Medulla oblongata (tissue), 1 donor: ENCODE results near the gene MICAL2.

Source experiments
- DNase-seq: peaks from one replicate; pipeline ENCODE4 v3.0.0-alpha.2; 2015; ENCODE audit errors: extremely low spot score

The MICAL2 gene

DNA sequence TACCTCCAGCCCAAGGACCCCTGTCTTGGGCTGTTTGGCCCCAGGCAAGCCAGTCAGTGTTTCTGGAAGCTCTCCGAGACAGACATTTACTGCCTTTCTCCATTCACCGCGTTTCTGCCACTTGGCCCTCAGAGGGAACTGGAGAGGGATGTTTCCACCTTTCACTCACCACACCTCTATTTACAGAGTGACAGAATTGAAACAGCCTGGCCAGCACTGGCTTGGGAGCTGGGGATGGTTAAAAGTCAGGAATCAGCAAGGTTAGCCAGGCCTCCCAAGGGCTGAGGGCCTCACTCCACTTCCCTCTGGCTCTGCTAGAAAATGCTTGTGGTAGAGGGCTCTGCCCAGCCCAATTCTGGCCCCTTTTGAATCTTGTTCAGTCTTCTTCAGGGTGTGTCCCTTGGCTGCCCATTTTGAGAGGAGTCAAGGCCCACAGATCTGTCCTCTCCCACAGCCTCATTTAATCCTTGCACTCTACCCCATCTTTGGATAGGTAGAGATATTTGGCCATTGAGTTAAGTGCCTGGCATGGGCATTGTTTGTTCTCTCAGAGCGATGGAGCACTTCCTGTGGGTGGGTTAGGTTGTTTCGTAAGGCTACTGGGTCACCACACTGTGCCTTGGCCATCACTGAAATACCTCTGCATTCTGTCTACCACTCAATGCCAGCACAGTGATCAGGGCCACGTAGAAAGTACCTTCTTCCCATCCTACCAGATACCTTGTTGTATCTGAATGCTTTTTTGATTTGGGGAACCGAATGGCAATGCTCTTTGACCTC lies 119.2 kb downstream of the MICAL2 start:
- DNase-seq, result no peak

GRCh38 chr11:12232160-12232559 lies 121.8 kb downstream of the MICAL2 start:
- DNase-seq, result no peak

- no peak for DNase-seq
These were observed 122.6 kb downstream of the MICAL2 start for GRCh38 chr11:12232817-12233601.

- DNase-seq, result no peak
These were observed 123.2 kb downstream of the MICAL2 start for GRCh38 chr11:12233602-12233925.

- no peak for DNase-seq
These were observed 123.8 kb downstream of the MICAL2 start for GRCh38 chr11:12234221-12234620.

DNA sequence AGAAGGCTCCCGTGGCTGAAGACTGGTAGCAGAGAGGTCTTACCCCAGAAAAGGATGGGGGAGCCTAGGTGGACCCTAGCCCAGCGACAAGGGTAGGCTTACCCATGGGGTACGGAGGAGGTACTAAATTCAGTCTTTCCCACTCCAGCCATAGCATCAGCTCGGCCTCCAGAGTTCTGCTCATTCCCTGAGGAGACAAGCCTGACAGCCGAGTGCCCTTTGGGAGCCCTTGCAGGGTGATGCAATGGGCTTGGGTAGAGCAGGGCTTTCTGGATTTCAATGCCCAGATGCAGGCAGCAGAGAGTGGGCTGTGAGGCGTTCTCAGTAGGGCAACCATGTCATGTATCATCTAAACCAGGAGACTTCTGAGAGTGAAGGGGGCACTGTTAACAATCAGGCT lies 124.7 kb downstream of the MICAL2 start:
- no peak for DNase-seq

DNA sequence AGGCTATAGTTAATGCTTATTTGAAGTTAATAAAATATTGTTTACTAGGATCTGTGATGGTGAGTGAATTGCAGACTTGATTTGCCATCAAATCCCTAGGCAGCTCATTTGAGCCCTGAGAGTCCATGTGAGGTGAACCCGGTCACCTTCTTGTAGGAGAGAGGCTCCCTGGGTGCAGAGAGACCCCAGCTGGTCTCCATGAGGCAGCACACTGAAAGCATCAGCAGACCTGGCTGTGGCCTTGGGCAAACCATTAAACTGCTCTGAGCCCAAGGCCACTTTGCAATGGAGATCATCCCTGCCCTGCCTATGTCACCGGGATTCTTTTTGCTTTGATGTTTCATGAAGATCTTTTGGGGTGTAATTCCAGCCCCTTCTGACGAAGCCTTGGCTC lies 125.2 kb downstream of the MICAL2 start:
- no peak for DNase-seq

DNA sequence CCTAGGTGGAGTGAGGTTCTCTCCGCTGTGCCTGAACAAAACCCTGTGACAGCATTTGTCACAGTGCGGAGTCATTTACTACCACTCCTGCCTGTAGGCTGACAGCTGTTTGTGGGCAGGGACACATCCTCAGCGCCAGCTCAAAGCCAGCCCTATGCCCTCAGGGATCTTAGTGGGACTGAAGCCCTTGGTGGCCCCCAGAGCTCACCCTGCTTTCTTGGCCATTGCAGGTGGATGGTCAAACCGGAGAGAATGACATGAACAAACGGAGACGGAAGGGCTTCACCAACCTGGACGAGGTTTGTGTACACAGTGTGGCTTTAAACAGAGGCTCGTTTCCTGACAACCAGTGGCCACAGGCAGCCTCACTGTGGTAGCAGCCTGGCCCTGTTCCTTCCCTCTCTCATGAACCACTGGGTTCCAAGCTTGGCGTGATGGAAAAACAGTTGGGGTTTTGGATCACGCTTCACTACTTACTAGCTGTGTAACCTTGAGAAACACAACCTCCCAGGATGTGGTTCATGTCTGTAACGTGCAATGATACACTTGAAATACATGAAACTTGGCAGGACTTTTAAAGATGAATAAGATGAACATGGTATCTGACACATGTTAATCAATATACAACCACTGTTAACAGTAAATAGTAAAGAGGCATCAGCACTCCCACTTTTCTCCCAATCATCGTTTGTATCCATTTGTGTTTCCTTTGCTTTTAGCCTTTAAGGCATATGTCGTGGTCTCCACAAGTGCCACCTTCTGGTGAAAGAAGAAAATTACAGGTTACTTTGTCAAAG lies 125.8 kb downstream of the MICAL2 start:
- DNase-seq, result peak; percentile 84

DNA sequence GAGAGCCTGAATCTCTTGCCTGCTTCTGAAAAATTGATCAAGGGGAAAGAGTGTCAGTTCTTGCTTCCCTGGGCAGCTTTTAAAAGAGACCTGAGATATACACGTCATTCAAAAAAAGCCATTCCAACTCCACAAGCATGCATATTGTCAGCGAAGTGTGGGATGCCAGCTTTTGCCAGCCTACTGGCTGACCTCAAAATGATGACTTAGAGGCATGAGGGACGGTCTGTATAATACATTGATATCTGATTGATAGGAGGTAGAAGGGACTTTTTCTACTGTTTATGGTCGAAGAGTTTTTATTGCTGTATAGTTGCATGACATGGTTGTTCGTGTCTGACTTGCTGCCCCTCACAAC lies 126.3 kb downstream of the MICAL2 start:
- DNase-seq, result no peak

DNA sequence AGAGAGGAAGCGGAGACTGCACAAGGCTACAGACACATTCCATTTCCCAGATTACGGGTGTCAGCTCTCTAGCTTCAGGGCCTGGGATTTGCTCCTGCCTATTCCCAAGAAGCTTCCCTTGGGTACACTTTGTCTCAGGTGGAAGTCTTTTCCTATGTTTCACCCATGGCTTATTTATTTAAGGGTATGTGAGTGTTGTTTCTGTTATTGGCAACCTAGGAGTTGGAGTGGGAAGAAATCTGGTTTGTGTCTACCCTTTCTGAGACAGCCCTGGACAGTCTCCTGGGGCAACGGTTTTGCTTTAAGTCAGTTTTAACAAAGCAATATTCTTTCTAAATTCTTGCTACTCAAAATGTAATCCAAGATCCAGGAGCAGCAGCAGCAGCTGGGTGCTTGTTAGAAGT lies 127.0 kb downstream of the MICAL2 start:
- no peak for DNase-seq

GRCh38 chr11:12238420-12238819 lies 128.0 kb downstream of the MICAL2 start:
- no peak for DNase-seq

- no peak for DNase-seq
These were observed 129.0 kb downstream of the MICAL2 start for GRCh38 chr11:12239396-12239795.

DNA sequence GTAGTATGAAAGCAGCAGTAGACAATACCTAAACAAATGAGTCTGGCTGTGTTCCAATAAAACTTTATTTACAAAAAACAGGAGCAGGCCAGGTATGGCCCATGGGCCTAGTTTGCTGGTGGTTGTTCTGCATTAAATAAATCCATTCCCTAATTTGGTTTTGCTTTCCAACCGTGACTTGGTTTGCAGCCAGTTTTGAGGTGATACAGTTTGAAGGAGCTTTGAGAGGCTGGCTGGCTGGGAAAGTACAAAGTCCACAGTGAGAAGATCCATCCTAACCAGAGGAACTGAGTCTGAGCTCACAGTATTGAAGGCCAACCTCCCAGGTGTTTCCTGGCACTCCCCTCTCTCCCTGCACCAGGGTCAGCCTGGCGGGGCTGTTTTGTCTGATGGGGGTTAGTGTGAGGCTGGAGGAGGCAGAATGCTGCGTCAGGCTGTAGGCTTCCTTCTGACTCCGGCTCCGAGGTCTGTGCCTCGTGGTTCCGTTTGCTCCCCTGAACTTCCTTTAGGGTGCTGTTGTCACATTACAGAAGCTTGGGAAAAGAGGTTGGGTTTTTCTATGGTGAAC lies 129.5 kb downstream of the MICAL2 start:
- no peak for DNase-seq

GRCh38 chr11:12240677-12241076 lies 130.3 kb downstream of the MICAL2 start:
- no peak for DNase-seq

GRCh38 chr11:12241401-12241800 lies 131.0 kb downstream of the MICAL2 start:
- DNase-seq, result no peak

DNA sequence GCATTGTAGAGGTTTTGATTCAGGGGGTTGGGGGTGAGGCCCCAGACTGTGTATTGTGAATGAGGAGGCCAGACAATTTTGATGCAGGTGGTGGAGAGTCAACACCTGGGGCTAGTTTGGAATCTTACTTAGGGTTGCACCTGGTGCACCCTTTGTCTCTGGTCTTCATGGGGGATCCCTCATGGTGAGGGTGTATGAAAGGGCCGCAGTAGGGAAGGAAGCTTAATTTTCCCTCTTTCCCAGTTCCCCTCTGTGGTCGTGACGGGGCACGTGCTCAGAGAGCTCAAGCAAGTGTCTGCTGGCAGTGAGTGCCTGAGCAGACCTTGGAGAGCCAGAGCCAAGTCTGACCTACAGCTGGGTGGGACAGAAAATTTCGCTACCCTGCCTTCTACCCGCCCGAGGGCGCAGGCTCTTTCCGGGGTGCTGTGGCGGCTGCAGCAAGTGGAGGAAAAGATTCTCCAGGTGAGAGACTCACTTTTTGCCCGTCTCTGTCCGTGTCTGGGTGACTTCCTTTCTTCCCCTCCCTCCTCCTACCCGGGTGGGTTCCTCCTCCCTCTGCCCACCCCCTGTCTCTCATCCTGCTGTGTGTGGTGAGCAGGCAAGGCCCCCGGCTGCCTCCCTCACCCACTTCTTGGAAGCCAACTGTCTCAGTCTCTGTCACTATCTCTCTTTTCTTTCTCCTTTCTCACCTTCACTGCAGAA lies 131.7 kb downstream of the MICAL2 start:
- DNase-seq, result no peak

GRCh38 chr11:12242966-12243365 lies 132.6 kb downstream of the MICAL2 start:
- DNase-seq, result no peak

DNA sequence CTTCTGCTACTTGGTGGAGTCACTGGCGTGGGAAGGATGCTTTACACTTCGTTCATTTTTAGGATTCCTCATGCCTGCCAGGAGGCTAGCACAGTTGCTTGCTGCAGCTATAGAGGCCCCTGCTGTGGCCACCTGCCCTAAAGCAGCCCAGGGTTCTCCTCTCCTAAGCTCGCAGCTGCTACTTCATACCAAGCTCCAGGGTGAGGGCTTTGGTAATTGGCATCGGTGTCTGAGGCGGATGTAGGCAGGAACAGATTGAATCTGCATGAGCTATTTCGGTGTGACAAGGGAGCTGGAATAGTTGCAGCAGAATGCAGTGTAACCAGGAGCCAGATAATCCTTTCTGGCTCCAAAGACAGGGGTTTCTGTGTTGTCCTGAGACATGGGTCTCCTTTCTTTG lies 133.1 kb downstream of the MICAL2 start:
- DNase-seq, result no peak

GRCh38 chr11:12243911-12244550 lies 133.6 kb downstream of the MICAL2 start:
- no peak for DNase-seq

DNA sequence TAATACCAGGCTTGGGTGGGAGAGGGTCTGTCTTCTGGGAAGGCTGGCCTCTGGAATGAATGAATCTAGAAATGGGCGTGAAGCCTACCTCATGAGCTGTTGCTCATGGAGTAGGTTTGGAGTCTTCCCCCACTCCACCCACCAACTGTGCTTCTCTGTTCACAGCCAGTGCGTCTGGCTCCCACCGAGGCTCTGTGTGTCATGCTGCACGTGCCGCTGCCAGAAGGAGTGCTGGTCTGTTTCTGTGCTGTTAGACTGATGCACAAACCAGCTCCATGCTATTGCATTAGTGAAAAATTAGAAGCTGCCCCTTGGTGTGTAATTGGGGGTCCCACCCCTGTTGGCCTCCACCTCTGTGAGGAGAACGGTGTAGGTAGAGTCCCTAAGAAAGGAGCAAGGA lies 134.7 kb downstream of the MICAL2 start:
- no peak for DNase-seq

GRCh38 chr11:12245549-12246016 lies 135.2 kb downstream of the MICAL2 start:
- DNase-seq, result no peak
